Measurements from ENCODE around the gene SAFB2. TPM values are rescaled to one million over a fixed set of nuclear protein-coding genes. Genes with fewer than 3 reads are reported as not detected.

SAFB2 gene
- total and polyA plus RNA-seq, 9 of the 15 experiments (the other 6 are each of a cell fraction or from before 2014, with no cell fraction given) = 4.5 to 103 (median 47.3) TPM

GRCh38 chr19:5631567-5632240 is 9.1 kb upstream of the SAFB2 start:
- DNase-seq (ENCODE audit: extremely low read depth in 1 of 4, low spot score in 3 of 4) = no peak
- 94% methylated on average over 9 of the region's 9 CpGs for WGBS (ENCODE audit: insufficient coverage, low coverage, missing lambda C conversion rate)
- H3K9me3 ChIP-seq (replicated peaks; ENCODE audit: control insufficient read depth, insufficient read depth, low read depth, low read length) = no peaks in the 10 kb centered on the region
- H3K9me1 ChIP-seq (ENCODE audit: control insufficient read depth, insufficient read depth, low read length) = peaks cover 9% of the 10 kb centered on the region
- peaks cover 90% of the 10 kb centered on the region for H3K36me3 ChIP-seq (ENCODE audit: control insufficient read depth, insufficient read depth, low read length)
- H3K4me2 ChIP-seq (ENCODE audit: insufficient read depth, low read length) = no peak overlapping the region
- no peak overlapping the region for H2AFZ ChIP-seq (ENCODE audit: low read depth, low read length)
- ChIA-PET CTCF (ENCODE audit: low intra/inter-chr PET ratio) (no interaction called here), POLR2A (interaction anchor here (1.3 kb wide), 1 partner anchor 24 kb away, joined by 3 read pairs; no protein-coding TSS in a partner anchor)
- no peak for ATAC-seq
- in situ Hi-C loops (cut with MboI) (no loop called here), intact Hi-C loops (cut with micrococcal nuclease) (no loop called here)
- no peak overlapping the region for H3K27ac ChIP-seq (ENCODE audit: extremely low read depth, low read depth, low read length)
- H4K20me1 ChIP-seq (replicated peaks; ENCODE audit: control insufficient read depth, insufficient read depth, low read length) = peaks cover 63% of the 10 kb centered on the region; the same call in 1 of the 2 replicates
- H3K79me2 ChIP-seq (ENCODE audit: control insufficient read depth, insufficient read depth, low read length) = peaks cover 98% of the 10 kb centered on the region
- no TSS peak for BruUV-seq (replicated peaks)
- no peak overlapping the region for H3K9ac ChIP-seq (ENCODE audit: insufficient read depth in 1 of 2, low read depth in 2 of 2, low read length in 2 of 2)
- H3K4me3 ChIP-seq = no peak overlapping the region
- peaks cover 9 to 22% of the 10 kb centered on the region in 2 experiments for H3K4me1 ChIP-seq (replicated peaks in 1 of 2; ENCODE audit: control insufficient read depth in 2 of 2, insufficient read depth in 2 of 2, low read length in 2 of 2)
- no peaks in the 10 kb centered on the region for H3K27me3 ChIP-seq (ENCODE audit: control insufficient read depth in 2 of 2, insufficient read depth in 2 of 2, low read length in 2 of 2)
- FAIRE-seq = no peak
- no peak for TF ChIP-seq ZNF124 (CRISPR knock-in tag; IDR thresholded peaks at IDR 0.05)
- no peak for TF ChIP-seq ZNF217 (CRISPR knock-in tag; IDR thresholded peaks at IDR 0.05)
- TF ChIP-seq MIER1 (IDR thresholded peaks at IDR 0.05; ENCODE audit: low read depth) = no peak
- no peak for TF ChIP-seq ZNF165 (CRISPR knock-in tag; IDR thresholded peaks at IDR 0.05; ENCODE audit: borderline replicate concordance)
- TF ChIP-seq, protein P1, sequence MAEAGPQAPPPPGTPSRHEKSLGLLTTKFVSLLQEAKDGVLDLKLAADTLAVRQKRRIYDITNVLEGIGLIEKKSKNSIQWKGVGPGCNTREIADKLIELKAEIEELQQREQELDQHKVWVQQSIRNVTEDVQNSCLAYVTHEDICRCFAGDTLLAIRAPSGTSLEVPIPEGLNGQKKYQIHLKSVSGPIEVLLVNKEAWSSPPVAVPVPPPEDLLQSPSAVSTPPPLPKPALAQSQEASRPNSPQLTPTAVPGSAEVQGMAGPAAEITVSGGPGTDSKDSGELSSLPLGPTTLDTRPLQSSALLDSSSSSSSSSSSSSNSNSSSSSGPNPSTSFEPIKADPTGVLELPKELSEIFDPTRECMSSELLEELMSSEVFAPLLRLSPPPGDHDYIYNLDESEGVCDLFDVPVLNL (CRISPR knock-in tag; IDR thresholded peaks at IDR 0.05; ENCODE audit: low read depth) = no peak
- TF ChIP-seq NFIX (CRISPR knock-in tag; IDR thresholded peaks at IDR 0.05; ENCODE audit: low read depth) = no peak
- TF ChIP-seq HNRNPLL (IDR thresholded peaks at IDR 0.05; ENCODE audit: low read depth, low read length, poor library complexity, severe bottlenecking) = no peak
- TF ChIP-seq, protein P2, sequence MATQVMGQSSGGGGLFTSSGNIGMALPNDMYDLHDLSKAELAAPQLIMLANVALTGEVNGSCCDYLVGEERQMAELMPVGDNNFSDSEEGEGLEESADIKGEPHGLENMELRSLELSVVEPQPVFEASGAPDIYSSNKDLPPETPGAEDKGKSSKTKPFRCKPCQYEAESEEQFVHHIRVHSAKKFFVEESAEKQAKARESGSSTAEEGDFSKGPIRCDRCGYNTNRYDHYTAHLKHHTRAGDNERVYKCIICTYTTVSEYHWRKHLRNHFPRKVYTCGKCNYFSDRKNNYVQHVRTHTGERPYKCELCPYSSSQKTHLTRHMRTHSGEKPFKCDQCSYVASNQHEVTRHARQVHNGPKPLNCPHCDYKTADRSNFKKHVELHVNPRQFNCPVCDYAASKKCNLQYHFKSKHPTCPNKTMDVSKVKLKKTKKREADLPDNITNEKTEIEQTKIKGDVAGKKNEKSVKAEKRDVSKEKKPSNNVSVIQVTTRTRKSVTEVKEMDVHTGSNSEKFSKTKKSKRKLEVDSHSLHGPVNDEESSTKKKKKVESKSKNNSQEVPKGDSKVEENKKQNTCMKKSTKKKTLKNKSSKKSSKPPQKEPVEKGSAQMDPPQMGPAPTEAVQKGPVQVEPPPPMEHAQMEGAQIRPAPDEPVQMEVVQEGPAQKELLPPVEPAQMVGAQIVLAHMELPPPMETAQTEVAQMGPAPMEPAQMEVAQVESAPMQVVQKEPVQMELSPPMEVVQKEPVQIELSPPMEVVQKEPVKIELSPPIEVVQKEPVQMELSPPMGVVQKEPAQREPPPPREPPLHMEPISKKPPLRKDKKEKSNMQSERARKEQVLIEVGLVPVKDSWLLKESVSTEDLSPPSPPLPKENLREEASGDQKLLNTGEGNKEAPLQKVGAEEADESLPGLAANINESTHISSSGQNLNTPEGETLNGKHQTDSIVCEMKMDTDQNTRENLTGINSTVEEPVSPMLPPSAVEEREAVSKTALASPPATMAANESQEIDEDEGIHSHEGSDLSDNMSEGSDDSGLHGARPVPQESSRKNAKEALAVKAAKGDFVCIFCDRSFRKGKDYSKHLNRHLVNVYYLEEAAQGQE (IDR thresholded peaks at IDR 0.05; ENCODE audit: borderline replicate concordance) = no peak
- TF ChIP-seq, protein P2 (CRISPR knock-in tag; IDR thresholded peaks at IDR 0.05; ENCODE audit: low read depth) = no peak
- TF ChIP-seq POLR2G (IDR thresholded peaks at IDR 0.05; ENCODE audit: low read depth, low read length) = no peak
- peak; percentile 83 for TF ChIP-seq MAFG (tag; conservative IDR thresholded peaks at IDR 0.05)
- no peak for TF ChIP-seq NR4A1 (CRISPR knock-in tag; IDR thresholded peaks at IDR 0.05)
- TF ChIP-seq NR4A1 (tag; IDR thresholded peaks at IDR 0.05) = no peak
- no peak for TF ChIP-seq GATAD2A (IDR thresholded peaks at IDR 0.05)
- peak; percentile 91 for TF ChIP-seq MAFF (IDR thresholded peaks at IDR 0.05; ENCODE audit: low read length)

Measured in K562 (cell line).